Suppressor macrophage treated with lipopolysaccharide for 4 hours (primary cell): ENCODE measurements around the gene CCDC15.
"Not testable (repeated sequence)": the region's sequence is repeated elsewhere in the genome, so short reads cannot be mapped to it uniquely, and the experiment has no call there.

Source experiments
- DNase-seq: peaks from one replicate; pipeline ENCODE4 v3.0.0-alpha.2; 2020

The CCDC15 gene

DNA sequence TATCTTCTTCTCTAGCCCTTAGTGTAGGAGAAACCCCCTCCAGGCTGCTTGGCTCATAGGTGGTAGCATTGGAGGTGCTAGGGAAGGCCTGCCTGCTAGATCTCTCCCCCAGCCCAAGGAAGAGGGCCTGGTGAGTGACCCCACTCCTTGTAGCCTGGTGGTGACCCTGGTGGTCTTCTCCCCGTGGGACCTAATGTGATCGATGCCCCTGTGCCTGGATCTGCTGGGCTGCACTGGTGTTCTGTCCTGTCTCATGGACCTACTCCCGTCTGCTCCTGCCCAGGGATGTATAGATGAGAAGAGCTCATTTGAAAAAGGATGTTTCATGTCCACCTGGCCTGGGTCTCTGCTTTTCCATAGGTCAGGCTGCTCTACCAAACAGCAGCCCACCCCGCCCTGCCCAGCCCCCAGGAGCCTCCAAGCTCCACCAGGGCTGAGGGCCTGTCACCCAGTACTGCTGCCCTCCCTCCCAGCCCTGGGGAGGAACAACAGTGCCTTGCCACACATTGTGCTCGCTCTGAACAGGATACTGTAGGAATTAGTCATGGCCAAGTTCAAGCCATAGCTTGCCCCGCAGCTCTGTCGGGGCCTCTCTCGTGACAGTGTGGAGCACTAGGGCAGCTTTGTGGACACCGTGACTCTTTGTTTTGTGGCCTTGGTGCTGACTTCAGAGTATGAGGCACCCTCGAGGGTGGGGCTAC lies 128.8 kb downstream of the CCDC15 start:
- DNase-seq = no peak

DNA sequence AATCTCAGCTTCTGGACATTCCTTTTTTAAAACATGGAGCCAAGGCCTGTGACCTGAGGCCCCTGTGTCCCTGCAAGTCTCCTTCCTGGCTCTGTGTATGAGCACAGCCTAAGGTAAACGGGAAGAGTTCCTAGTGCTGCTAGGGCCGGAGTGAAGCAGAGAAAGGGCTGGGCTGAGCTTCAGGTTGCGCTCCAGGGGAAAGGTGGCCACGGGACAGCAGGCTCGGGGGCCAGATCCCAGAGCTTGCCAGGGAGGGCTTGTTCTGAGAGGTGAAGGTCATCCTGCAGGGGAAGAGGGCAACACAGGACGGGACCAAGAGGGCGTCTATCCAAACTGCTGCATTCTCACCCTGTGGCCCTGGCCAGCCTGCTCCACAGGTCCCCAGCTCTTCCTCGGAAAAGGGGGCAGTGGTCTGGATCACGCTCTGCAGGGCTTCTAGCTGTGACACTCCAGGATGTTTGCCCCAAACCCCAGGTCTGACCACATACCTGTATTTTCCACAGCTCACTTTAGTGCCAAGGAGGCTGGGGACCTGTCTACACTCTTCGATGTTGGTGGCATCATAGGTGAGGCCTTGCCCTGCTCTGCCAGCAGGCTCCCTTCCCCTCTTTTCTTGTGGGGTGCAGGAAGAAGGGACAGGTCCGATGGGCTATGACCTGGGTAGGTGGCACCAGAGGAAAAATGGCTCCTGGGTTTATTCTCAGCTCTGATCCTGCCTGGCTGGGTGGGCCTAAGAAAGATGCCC lies 129.5 kb downstream of the CCDC15 start:
- no peak for DNase-seq

DNA sequence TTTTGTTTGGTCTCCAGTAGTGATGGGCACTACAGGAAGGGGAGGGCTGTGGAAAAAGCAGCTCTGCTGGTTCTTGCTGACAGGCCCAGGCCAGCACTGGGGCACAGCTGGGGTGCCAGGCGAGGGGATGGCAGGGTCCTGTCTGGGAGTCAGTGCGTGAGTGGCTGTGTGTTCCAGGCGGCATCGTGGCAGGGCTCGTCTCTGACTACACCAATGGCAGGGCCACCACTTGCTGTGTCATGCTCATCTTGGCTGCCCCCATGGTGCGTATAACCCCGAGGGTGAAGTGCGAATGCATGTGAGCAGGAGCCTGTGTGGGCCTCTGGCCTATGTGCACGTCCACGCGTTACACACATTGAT lies 130.0 kb downstream of the CCDC15 start:
- DNase-seq = no peak

DNA sequence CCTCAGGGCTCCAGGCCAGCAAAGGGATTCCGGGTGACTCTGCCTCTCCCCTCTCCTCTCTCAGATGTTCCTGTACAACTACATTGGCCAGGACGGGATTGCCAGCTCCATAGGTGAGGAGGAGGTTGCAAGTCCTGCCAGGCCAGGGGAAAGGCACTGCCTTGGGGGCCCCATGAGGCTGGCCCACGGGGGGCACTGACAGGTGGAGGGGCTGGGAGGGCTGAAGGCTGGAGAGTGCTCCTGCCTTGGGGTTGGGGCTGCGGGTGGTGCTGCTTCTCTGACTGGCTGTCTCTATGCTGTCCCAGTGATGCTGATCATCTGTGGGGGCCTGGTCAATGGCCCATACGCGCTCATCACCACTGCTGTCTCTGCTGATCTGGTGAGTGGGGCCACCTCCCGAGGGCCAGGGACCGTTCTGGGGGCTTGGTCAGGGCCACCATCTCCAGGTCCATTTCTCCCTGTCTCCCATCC lies 130.8 kb downstream of the CCDC15 start:
- no peak for DNase-seq

DNA sequence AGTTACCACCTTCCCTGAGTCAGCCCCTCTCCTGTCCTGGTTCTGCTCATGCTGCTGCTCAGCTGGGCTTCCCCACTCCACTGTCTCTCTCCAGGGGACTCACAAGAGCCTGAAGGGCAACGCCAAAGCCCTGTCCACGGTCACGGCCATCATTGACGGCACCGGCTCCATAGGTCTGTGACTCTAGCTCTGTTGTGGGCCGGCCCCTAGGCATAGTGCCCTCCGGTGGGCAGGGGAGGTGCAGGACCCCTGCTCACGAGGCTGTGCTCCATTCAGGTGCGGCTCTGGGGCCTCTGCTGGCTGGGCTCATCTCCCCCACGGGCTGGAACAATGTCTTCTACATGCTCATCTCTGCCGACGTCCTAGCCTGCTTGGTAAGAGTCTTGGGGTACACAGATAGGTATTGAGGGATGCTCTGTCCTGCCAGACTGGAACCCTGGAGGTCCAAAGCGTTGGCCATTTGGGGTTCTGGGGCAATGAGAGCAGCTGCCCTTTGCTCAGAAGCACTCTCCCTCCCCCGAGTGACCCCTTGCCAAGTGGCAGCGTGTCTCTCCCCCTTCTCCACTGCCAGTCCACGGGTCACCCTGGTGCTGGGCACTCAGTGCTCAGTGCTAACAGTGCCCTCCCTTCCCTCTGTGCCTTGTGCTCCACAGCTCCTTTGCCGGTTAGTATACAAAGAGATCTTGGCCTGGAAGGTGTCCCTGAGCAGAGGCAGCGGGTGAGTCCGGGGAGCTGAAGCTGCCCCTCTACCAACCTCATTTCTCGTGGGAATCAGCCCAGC lies 131.5 kb downstream of the CCDC15 start:
- no peak for DNase-seq

DNA sequence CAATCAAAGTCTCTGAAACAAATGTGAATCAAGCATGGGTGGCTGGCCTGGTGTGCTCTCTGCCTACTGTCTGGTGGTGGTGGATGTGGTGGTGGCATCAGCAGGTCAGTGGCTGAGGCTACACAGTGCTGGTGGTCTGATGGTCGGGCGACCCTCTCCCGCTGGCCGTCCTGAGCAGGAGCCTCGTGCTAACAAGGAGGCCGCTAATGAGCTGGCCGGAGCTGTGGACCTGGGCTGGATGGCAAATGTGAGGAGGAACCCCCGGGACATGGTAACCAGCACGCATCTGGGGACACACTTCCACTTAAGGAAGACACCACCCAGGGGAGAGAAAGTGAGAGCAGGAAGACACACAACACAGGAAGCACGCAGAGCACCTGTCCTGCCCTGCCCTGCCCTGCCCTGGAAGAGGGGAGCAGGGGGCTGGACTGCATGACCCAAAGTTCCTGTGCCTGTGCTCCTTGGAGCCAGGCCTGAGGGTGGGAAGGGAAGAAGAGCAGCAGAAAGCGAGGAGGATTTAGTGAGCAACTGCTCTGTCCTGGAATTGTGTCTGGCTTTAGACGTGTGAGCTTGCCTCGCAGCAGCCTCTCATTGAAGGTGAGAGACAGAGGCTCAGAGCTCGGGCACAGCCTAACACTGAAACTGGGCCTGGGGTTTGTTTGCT lies 132.8 kb downstream of the CCDC15 start:
- no peak for DNase-seq

DNA sequence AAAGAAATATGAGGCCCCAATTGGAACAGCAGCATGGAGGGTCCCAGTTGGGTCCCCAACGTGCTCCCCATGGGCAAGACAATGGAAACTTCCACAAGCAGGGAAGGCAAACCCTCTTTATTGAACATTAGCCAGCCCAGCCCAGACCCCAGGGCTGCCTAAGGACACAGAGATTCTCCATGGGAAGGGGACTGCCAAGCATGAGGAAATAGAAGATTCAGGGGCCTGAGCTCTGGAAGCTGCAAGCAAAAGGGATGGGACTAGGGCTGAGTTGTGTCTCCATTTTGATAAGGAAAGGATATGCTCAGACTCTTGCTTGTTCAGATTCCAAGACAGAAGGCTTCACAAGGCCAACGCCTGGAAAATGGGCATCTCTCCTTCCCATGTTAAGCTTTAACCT lies 134.1 kb downstream of the CCDC15 start:
- DNase-seq = no peak

DNA sequence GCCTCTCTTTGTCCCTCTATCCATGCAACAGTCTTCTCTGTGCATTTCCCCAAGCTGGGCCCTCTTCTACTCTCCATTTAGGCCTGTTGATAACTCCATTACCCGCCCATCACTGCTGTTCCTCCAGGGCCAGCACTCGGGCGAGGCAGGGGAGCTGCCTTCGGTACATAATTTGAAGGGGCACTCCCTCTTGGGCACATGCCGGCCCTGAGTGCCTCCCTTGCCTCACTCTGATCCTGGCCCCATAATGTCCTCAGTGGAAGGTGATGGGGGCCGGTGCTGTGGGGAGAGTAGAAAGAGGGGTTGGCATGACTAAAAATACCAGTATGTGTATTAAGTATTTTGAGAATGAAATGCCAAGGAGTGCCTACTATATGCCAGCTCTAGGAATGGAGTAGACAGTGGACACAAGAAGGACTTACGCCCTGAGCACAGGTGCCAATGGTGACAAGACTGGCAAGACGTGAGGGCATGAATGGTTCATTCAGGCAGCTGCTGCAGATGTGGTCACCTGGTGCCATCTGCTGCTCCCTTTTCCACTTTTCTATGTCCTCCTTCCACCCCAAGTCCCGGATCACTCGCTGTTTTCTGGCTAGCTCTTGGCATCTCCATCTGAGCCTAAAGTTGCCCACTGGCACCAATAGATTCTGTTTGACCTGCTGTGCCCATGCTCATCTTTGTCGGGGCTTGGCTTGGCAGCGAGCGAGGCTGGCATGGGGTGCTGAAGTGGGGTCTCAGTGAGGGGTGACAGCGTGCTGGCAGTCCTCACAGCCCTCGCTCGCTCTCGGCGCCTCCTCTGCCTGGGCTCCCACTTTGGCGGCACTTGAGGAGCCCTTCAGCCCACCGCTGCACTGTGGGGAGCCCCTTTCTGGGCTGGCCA lies 134.8 kb downstream of the CCDC15 start:
- no peak for DNase-seq

DNA sequence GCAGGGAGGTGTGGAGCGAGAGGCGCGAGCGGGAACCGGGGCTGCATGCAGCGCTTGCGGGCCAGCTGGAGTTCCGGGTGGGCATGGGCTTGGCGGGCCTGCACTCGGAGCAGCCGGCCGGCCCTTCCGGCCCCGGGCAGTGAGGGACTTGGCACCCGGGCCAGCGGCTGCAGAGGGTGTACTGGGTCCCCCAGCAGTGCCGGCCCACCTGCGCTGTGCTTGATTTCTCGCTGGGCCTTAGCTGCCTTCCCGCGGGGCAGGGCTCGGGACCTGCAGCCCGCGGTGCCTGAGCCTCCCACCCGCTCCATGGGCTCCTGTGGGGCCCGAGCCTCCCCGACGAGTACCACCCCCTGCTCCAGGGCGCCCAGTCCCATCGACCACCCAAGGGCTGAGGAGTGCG lies 135.5 kb downstream of the CCDC15 start:
- not testable (repeated sequence) for DNase-seq

DNA sequence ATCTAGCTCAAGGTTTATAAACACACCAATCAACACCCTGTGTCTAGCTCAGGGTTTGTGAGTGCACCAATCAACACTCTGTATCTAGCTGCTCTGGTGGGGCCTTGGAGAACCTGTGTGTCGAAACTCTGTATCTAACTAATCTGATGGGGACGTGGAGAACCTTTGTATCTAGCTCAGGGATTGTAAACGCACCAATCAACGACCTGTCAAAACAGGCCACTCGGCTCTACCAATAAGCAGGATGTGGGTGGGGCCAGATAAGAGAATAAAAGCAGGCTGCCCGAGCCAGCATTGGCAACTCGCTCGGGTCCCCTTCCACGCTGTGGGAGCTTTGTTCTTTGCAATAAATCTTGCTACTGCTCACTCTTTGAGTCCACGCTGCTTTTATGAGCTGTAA lies 136.1 kb downstream of the CCDC15 start:
- DNase-seq = not testable (repeated sequence)

DNA sequence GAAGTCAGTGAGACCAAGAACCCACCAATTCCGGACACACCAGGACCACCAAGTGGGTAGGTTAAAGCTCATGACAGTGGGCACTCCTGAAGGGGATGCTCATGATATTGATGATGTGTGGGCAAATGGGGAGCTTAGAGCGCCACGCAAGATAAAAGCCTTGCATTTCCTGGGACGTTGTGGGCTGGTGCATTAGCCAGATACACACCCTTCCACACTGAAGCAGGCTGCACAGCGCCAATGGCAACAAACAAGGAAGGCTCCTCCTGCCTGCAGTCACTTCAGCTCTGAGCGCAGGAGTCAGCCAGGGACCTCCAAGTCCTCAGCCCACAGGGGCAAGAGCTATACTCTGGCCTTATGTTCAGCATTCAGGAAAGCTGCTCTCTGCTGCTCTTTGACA lies 136.8 kb downstream of the CCDC15 start:
- no peak for DNase-seq
